ENCODE results near the gene TFCP2L1. TPM values are rescaled to one million over a fixed set of nuclear protein-coding genes. Genes with fewer than 3 reads are reported as not detected.

The TFCP2L1 gene
- total RNA-seq, 1 donor from 2014 or later = 3.1 TPM

- peak; percentile 24 for DNase-seq (ENCODE audit: low spot score)
Measured at GRCh38 chr2:121297217-121297830, 12.3 kb upstream of the TFCP2L1 start.

DNA sequence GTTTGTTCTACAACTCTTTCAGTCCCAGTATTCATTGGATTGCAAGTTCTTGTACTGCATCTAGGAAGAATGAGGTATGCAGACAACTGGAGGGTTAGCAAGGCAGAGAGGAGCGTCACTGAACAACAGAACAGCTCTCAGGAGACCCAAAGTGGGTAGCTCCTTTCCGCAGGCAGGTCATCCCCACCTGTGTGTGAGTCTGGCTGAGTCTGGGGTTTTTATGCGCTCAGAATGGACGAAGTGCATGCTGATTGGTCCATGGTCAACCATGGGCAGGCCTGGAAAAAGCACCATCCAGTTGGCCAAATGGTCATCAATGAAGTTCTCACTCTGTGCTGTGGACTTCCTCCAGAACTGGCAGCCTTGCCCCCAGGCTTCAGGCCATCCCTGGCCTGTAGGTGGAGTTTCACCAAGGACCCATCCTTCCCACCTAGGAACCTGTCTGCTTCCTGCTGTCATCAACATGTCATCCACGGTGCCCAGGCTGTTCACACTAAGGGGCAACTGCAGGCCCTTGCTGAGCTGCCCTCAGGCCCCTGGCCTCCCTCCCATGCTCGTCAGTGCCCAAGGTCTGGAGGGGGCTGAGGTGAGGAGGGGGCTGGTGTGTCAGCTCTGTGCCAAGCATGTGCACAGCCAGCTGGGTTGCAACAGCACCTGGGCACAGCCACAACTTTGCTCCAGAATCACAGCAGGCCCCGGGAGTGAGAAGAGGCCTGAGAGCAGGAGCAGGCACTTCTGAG, 11.1 kb upstream of the TFCP2L1 start:
- no peak for DNase-seq (ENCODE audit: low spot score)

GRCh38 chr2:121294881-121295840, 10.2 kb upstream of the TFCP2L1 start:
- no peak for DNase-seq (ENCODE audit: low spot score)

DNA sequence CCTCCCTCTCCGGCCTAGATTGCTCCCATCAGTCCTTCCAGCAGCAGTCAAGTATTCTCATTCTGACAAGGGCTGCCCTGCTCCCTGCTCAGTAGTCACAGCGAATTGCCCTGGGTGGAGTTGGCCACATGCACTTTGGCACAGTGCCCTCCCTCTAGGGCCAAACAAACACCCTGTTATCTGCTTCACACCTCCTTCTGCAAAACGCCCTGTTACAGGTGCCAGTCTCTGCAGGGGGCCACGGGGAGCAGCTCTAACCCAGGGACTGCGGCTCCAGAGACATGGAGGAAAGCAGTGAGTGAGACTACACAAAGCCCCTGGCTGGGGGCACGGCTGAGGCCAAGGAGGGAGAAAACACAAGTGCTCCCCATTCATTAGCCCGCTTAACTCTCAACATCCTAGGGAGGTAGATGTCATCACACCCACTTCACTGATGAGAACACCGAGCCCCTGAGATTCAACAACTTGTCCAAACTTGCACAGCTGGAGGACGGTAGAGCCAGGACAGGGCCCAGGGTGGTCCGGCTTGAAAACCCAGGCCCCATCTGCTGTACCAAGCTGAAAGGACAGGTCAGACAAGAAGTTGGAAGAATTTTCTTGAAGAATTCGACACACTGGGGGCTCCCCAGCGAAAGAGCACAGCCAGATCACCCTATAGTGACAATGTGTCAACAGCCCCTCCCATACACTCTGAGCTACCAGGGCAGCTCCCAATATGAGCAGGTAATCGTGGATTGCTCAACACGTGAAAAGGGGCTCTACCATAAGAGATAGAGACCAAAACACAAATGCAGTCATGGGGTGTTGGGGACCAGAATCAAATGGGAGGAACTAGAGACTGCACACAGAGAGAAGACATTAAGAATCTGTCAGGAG, 8.7 kb upstream of the TFCP2L1 start:
- DNase-seq (ENCODE audit: low spot score) = no peak

- DNase-seq (ENCODE audit: low spot score) = no peak
Measured at GRCh38 chr2:121291251-121291580, 6.2 kb upstream of the TFCP2L1 start.

DNA sequence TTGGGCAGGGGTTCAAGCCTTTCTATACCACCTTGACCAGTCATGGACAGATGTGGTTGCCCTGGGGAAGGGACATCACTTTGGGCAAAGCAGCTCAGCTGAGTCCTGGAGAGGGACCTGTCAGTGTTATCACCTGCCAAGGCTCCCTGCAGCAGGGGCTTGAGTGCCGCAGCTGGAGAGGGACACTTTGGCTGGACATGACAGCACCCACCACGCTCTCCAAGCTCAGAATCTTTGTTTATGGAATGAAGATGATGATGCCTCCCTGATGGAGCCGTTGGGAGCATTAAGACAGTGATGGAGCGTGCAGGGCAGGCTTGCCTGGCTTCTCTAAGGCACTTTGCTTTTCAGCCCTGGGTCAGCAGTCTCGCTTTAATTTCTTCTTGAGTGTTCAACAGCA, 4.3 kb upstream of the TFCP2L1 start:
- no peak for DNase-seq (ENCODE audit: low spot score)

- DNase-seq (ENCODE audit: low spot score) = no peak
Measured at GRCh38 chr2:121288454-121289231, 3.6 kb upstream of the TFCP2L1 start.

- DNase-seq (ENCODE audit: low spot score) = no peak
Measured at GRCh38 chr2:121287956-121288355, 3.0 kb upstream of the TFCP2L1 start.

DNA sequence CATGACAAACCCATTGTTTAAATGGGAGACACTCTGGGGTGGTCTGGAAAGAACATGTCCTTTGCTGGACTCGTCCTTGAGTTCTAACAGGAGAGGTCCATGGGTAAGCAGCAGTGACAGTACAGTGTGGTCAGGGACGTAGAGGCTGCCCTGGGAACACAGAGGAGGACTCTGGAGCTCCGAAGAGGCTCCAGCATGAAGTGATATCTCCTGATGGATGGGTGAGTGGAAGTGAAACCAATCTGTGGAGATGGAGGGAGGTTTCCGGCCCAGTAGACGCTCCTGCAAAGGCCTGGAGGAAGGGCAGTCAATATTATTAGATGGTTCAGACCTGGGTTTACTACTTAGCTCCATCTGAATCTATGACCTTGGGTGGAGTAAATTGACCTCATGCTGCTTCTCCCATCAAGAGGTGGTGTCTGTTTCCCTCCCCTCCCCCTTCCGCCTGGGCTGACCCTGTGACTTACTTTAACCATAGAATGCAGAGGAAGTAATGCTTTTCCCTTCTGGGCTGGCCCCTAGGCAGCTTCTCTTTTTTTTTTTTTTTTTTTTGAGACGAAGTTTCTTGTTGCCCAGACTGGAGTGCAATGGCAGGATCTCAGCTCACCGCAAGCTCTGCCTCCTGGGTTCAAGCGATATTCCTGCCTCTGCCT, 2.3 kb upstream of the TFCP2L1 start:
- DNase-seq (ENCODE audit: low spot score) = no peak

GRCh38 chr2:121286506-121286905, 1.5 kb upstream of the TFCP2L1 start:
- DNase-seq (ENCODE audit: low spot score) = no peak

- no peak for DNase-seq (ENCODE audit: low spot score)
Measured at GRCh38 chr2:121285926-121286325, 924 bp upstream of the TFCP2L1 start.

DNA sequence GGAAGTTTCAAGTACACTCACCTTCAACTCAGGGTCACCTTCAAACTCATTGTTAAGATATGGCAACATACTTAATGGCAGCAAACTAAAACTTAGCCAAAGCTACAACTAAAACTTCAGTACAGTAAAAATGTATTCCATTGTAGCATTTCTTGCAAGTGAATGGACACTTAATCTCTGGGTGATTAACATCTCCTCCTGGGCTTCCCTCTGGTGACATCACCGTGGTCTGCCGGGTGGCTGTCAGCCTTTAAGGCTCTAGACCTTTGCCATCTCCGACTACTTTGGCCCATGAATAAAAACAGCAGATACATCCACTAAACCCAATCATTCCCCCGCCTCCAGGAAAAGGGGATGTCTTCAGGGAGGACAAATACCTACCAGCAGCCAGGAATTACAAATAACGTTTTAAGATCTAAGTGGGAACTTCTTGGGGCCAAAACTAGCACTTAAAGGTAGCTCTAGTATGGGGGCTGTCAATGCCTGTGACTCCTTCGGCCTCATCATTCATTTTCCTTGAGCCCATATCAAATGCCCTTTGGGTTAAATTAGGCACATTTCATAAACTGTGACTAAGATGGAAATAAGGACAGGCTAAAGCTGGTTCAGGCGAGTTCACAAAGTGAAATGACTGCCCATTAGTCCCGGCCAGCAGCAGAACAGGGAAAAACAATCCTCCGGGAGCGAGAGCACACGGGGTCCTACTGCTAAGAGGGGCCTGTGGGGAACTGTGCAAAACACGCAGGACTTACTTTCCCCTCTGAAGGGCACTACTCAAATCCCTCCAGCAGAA, 1.1 kb downstream of the TFCP2L1 start:
- no peak for DNase-seq (ENCODE audit: low spot score)

- no peak for DNase-seq (ENCODE audit: low spot score)
Measured at GRCh38 chr2:121282800-121283385, 2.1 kb downstream of the TFCP2L1 start.

GRCh38 chr2:121281694-121282093, 3.3 kb downstream of the TFCP2L1 start:
- DNase-seq (ENCODE audit: low spot score) = no peak

DNA sequence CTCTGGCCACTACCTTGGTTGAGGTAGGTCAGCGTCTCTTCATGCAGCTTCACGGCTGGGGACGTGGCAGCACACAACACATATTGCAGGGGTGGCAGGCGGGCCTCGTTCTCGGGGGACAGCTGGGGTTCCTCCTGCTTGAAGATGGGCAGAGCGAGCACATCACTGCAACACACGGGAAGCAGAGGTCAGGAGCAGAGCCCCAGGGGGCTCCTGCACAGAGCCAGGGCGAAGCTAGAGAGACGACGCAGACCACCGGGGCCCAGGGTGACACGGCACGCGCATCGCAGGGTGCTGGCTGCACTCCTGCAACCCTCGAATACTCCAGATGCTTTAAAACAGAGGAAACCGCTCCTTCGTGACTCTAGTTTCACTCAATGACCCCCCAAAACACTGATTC, 3.9 kb downstream of the TFCP2L1 start:
- no peak for DNase-seq (ENCODE audit: low spot score)

DNA sequence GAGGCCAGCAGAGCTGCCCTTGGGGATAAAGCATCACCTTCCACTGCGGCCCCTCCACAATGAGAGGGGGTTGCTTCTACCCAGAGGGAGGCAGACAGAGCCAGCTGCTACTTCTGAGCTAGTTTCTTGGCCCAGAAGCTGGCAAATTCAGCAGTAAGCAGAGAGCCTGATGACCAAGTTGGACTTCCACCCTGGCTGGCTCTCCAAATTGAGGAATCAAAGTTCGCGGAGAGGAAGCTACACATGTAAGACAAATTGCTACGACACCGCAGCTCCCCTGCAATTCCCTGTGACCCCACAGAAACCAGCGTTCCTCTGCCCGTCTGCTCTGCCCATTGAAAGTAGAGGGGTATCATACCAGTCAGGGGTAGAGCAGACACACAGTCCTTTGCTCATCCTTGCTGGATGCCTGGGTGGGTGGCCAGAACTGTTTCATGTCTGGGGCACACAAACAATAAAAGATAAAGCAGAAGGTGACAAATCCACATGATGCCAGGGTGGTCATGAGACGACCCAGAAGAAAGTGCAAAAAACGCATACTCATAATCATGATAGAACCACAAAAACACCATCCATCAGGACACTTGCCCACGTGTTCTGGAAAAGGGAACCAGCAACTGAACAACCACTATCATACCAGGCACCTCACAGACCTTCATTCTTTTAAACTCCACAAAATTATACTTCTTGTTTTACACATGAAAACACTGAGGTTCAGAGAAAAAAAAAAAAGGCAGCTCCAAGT, 5.4 kb downstream of the TFCP2L1 start:
- no peak for DNase-seq (ENCODE audit: low spot score)

- peak; percentile 33 for DNase-seq (ENCODE audit: low spot score)
Measured at GRCh38 chr2:121276341-121276740, 8.7 kb downstream of the TFCP2L1 start.

GRCh38 chr2:121273116-121273515, 11.9 kb downstream of the TFCP2L1 start:
- peak; percentile 14 for DNase-seq (ENCODE audit: low spot score)
